ENCODE data around the gene TMEM59. TPM values are rescaled to one million over a fixed set of nuclear protein-coding genes. Genes with fewer than 3 reads are reported as not detected.

Gene TMEM59
- total RNA-seq, 1 experiment from 2014 or later, result 121 TPM

DNA sequence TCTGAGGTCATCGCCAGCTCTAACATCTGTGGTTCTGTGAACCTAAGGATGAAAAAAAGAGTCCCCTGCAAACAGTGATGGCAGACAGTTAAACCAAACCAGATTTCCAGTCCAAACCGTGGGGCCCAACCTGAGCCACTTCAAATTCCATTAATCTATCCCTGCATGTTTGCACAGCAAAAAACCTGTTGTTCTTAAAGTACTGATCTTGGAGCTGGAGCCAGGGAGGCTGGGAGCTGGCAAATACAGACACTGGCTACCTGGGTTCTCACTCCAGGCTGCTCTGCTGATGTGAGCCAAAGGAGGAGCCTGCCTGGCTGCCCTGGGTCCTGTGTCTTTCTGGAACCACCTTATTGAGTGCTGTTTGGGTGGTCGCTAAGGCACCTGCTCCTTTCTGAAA, 51.4 kb downstream of the TMEM59 start:
- CTCF ChIA-PET, result no interaction called here
- ATAC-seq (no peak), DNase-seq (ENCODE audit: low read depth, low spot score) (no peak)
- Histone ChIP-seq H3K27me3 (ENCODE audit: insufficient read depth, low read length) (no peaks in the 10 kb centered on the region), H3K27ac (ENCODE audit: low read depth, low read length) (no peak overlapping the region), H3K9ac (ENCODE audit: low read length) (no peak overlapping the region), H3K4me2 (ENCODE audit: low read length) (no peak overlapping the region), H3K9me2 (ENCODE audit: insufficient read depth) (no peaks in the 10 kb centered on the region), H3K36me3 (ENCODE audit: control insufficient read depth in 1 of 2, insufficient read depth in 2 of 2, low read length in 2 of 2) (no peaks in the 10 kb centered on the region), H3K4me1 (ENCODE audit: control insufficient read depth in 1 of 2, insufficient read depth in 2 of 2, low read length in 2 of 2) (no peaks in the 10 kb centered on the region), H2AFZ (ENCODE audit: low read depth, low read length, poor library complexity, severe bottlenecking) (no peak overlapping the region), H4K20me1 (ENCODE audit: insufficient read depth) (no peaks in the 10 kb centered on the region), H3K4me3 (replicated peaks in 1 of 2; ENCODE audit: low read depth in 1 of 2, low read length in 2 of 2) (no peak overlapping the region), H3K9me3 (ENCODE audit: control insufficient read depth in 1 of 2, insufficient read depth in 1 of 2, low read depth in 1 of 2, low read length in 2 of 2) (no peaks in the 10 kb centered on the region), H3K79me2 (ENCODE audit: insufficient read depth, low read length) (no peaks in the 10 kb centered on the region)
- no TSS peak for BruUV-seq (replicated peaks)
- no peak for TF ChIP-seq CEBPB (IDR thresholded peaks at IDR 0.05; ENCODE audit: low read depth)
- no peak for TF ChIP-seq YY1 (IDR thresholded peaks at IDR 0.05; ENCODE audit: extremely low read depth, insufficient replicate concordance, low read depth, low read length)
- TF ChIP-seq SIN3A (IDR thresholded peaks at IDR 0.05; ENCODE audit: low read depth), result no peak
- TF ChIP-seq SP1 (IDR thresholded peaks at IDR 0.05; ENCODE audit: low read depth), result no peak
- no peak for TF ChIP-seq ELF1 (IDR thresholded peaks at IDR 0.05; ENCODE audit: borderline replicate concordance, low read depth)
- TF ChIP-seq, protein P1, sequence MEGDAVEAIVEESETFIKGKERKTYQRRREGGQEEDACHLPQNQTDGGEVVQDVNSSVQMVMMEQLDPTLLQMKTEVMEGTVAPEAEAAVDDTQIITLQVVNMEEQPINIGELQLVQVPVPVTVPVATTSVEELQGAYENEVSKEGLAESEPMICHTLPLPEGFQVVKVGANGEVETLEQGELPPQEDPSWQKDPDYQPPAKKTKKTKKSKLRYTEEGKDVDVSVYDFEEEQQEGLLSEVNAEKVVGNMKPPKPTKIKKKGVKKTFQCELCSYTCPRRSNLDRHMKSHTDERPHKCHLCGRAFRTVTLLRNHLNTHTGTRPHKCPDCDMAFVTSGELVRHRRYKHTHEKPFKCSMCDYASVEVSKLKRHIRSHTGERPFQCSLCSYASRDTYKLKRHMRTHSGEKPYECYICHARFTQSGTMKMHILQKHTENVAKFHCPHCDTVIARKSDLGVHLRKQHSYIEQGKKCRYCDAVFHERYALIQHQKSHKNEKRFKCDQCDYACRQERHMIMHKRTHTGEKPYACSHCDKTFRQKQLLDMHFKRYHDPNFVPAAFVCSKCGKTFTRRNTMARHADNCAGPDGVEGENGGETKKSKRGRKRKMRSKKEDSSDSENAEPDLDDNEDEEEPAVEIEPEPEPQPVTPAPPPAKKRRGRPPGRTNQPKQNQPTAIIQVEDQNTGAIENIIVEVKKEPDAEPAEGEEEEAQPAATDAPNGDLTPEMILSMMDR (IDR thresholded peaks at IDR 0.05 in 2 of 3, conservative IDR thresholded peaks at IDR 0.05 in 1 of 3; ENCODE audit: borderline replicate concordance in 1 of 3, insufficient read depth in 1 of 3, low read depth in 2 of 3, low read length in 2 of 3), result no peak
- TF ChIP-seq ZNF274 (IDR thresholded peaks at IDR 0.05; ENCODE audit: low read depth, low read length), result no peak
- no peak for TF ChIP-seq EGR1 (IDR thresholded peaks at IDR 0.05; ENCODE audit: low read depth)
- no peak for TF ChIP-seq EZH2phosphoT487 (IDR thresholded peaks at IDR 0.05; ENCODE audit: borderline replicate concordance)
- no peak for TF ChIP-seq TCF7L2 (IDR thresholded peaks at IDR 0.05; ENCODE audit: borderline replicate concordance, extremely low read depth, insufficient read depth, insufficient read length)
- TF ChIP-seq FOSL1 (IDR thresholded peaks at IDR 0.05; ENCODE audit: low read depth), result no peak
- TF ChIP-seq JUND (IDR thresholded peaks at IDR 0.05), result no peak
- no peak for TF ChIP-seq MAX (IDR thresholded peaks at IDR 0.05)
- TF ChIP-seq, protein P2, sequence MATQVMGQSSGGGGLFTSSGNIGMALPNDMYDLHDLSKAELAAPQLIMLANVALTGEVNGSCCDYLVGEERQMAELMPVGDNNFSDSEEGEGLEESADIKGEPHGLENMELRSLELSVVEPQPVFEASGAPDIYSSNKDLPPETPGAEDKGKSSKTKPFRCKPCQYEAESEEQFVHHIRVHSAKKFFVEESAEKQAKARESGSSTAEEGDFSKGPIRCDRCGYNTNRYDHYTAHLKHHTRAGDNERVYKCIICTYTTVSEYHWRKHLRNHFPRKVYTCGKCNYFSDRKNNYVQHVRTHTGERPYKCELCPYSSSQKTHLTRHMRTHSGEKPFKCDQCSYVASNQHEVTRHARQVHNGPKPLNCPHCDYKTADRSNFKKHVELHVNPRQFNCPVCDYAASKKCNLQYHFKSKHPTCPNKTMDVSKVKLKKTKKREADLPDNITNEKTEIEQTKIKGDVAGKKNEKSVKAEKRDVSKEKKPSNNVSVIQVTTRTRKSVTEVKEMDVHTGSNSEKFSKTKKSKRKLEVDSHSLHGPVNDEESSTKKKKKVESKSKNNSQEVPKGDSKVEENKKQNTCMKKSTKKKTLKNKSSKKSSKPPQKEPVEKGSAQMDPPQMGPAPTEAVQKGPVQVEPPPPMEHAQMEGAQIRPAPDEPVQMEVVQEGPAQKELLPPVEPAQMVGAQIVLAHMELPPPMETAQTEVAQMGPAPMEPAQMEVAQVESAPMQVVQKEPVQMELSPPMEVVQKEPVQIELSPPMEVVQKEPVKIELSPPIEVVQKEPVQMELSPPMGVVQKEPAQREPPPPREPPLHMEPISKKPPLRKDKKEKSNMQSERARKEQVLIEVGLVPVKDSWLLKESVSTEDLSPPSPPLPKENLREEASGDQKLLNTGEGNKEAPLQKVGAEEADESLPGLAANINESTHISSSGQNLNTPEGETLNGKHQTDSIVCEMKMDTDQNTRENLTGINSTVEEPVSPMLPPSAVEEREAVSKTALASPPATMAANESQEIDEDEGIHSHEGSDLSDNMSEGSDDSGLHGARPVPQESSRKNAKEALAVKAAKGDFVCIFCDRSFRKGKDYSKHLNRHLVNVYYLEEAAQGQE (IDR thresholded peaks at IDR 0.05; ENCODE audit: low read depth), result no peak
- TF ChIP-seq SRF (IDR thresholded peaks at IDR 0.05; ENCODE audit: low read depth), result no peak
- TF ChIP-seq, protein P3, sequence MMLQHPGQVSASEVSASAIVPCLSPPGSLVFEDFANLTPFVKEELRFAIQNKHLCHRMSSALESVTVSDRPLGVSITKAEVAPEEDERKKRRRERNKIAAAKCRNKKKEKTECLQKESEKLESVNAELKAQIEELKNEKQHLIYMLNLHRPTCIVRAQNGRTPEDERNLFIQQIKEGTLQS (IDR thresholded peaks at IDR 0.05), result no peak
- intact Hi-C loops (cut with micrococcal nuclease), result no loop called here
- RAD21 ChIA-PET (ENCODE audit: low non-redundant PET in 1 of 2, low total read pairs in 2 of 2, uncharacterized antibody in 2 of 2, unreplicated experiment in 2 of 2), result no interaction called here
- POLR2A ChIA-PET, result interaction anchor here (1.8 kb wide), 1 partner anchor 15 kb away, joined by 4 read pairs; no protein-coding TSS in a partner anchor
